ENCODE data around the gene POLG.
A peak's percentile ranks its signal among the peaks of the same experiment; 100 is the strongest.

Gene POLG

GRCh38 chr15:89358435-89358754, 23.8 kb upstream of the POLG start:
- no peaks in the 10 kb centered on the region for H3K79me2 ChIP-seq (ENCODE audit: insufficient read depth, low read length)
- H3K36me3 ChIP-seq (ENCODE audit: insufficient read depth, low read length) = no peaks in the 10 kb centered on the region
- TF ChIP-seq, protein P1, sequence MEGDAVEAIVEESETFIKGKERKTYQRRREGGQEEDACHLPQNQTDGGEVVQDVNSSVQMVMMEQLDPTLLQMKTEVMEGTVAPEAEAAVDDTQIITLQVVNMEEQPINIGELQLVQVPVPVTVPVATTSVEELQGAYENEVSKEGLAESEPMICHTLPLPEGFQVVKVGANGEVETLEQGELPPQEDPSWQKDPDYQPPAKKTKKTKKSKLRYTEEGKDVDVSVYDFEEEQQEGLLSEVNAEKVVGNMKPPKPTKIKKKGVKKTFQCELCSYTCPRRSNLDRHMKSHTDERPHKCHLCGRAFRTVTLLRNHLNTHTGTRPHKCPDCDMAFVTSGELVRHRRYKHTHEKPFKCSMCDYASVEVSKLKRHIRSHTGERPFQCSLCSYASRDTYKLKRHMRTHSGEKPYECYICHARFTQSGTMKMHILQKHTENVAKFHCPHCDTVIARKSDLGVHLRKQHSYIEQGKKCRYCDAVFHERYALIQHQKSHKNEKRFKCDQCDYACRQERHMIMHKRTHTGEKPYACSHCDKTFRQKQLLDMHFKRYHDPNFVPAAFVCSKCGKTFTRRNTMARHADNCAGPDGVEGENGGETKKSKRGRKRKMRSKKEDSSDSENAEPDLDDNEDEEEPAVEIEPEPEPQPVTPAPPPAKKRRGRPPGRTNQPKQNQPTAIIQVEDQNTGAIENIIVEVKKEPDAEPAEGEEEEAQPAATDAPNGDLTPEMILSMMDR (IDR thresholded peaks at IDR 0.05; ENCODE audit: borderline replicate concordance, extremely low read depth, low read length, poor library complexity, severe bottlenecking) = no peak
- TF ChIP-seq EZH2 (IDR thresholded peaks at IDR 0.05; ENCODE audit: borderline replicate concordance, low read depth, low read length, severe bottlenecking) = no peak
- H3K4me1 ChIP-seq (ENCODE audit: insufficient read depth, low read length) = peaks cover 11% of the 10 kb centered on the region
- H3K4me3 ChIP-seq (ENCODE audit: low read depth in 1 of 2, low read length in 2 of 2) = peak overlapping the region in 1 of 2 experiments; percentile 32; a peak in 2 of 4 replicates
- ATAC-seq (ENCODE audit: insufficient read depth, low read depth) (no peak; the same call in 2 of the 3 replicates), DNase-seq (peak; percentile 77)
- no peak overlapping the region for H3K27ac ChIP-seq (ENCODE audit: low read length)
- H3K4me2 ChIP-seq (ENCODE audit: insufficient read depth, low read length) = peak overlapping the region; percentile 64
- no peaks in the 10 kb centered on the region for H4K20me1 ChIP-seq (ENCODE audit: insufficient read depth, low read length)
- H3K9me3 ChIP-seq (ENCODE audit: insufficient read depth, low read length, severe bottlenecking) = no peaks in the 10 kb centered on the region
- peaks cover 9% of the 10 kb centered on the region for H3K27me3 ChIP-seq (ENCODE audit: insufficient read depth, low read length, poor library complexity)
- H2AFZ ChIP-seq (ENCODE audit: low read depth, low read length) = peak overlapping the region; percentile 28; the same call in 1 of the 2 replicates
- H3K9ac ChIP-seq (ENCODE audit: low read depth, low read length) = peak overlapping the region; percentile 5; the same call in 1 of the 2 replicates

DNA sequence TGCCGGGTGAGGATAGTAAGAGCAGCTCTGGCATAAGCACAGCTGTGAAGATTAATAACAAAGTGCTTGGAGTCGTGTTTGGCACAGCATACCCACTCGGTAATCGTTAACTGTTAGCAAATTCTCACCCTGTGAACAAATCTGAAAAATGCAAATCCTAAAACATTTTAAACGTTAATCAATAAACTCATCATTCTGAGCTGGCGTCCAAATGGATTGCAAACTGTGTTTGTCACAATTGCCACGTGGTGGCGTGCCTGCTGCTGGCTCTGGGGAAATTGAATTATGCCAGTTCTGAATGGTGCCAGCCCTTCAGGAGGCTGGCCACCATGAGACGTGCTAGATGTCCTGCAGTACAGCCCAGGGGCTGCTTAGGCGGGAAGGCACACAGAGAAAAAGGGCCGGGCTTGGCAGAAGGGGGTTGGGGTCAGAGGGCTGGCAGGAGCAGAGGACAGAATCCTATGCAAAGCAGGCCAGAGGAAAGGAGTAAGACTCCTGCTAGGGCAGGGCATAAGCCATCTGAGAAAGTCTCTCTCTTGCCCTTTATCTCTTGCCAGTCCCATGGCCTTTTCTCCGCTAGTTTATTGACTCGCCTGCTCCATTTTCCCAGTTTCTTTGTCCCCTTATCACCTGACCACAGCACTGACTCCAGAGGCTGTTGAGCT, 22.1 kb upstream of the POLG start:
- Histone ChIP-seq H2AFZ (ENCODE audit: low read depth, low read length) (no peak overlapping the region), H3K4me3 (ENCODE audit: low read depth in 1 of 2, low read length in 2 of 2) (no peak overlapping the region), H3K4me2 (ENCODE audit: insufficient read depth, low read length) (no peak overlapping the region), H3K79me2 (ENCODE audit: insufficient read depth, low read length) (no peaks in the 10 kb centered on the region), H3K9me3 (ENCODE audit: insufficient read depth, low read length, severe bottlenecking) (no peaks in the 10 kb centered on the region), H3K27me3 (ENCODE audit: insufficient read depth, low read length, poor library complexity) (peaks cover 9% of the 10 kb centered on the region), H4K20me1 (ENCODE audit: insufficient read depth, low read length) (no peaks in the 10 kb centered on the region), H3K4me1 (ENCODE audit: insufficient read depth, low read length) (peaks cover 11% of the 10 kb centered on the region), H3K9ac (ENCODE audit: low read depth, low read length) (no peak overlapping the region), H3K27ac (ENCODE audit: low read length) (no peak overlapping the region), H3K36me3 (ENCODE audit: insufficient read depth, low read length) (no peaks in the 10 kb centered on the region)
- ATAC-seq (ENCODE audit: insufficient read depth, low read depth) = no peak
- DNase-seq = no peak
- TF ChIP-seq, protein P1 (IDR thresholded peaks at IDR 0.05; ENCODE audit: borderline replicate concordance, extremely low read depth, low read length, poor library complexity, severe bottlenecking) = peak; percentile 6
- TF ChIP-seq EZH2 (IDR thresholded peaks at IDR 0.05; ENCODE audit: borderline replicate concordance, low read depth, low read length, severe bottlenecking) = no peak

GRCh38 chr15:89353991-89354390, 19.4 kb upstream of the POLG start:
- H3K36me3 ChIP-seq (ENCODE audit: insufficient read depth, low read length) = no peaks in the 10 kb centered on the region
- no peaks in the 10 kb centered on the region for H4K20me1 ChIP-seq (ENCODE audit: insufficient read depth, low read length)
- H3K4me3 ChIP-seq (ENCODE audit: low read depth in 1 of 2, low read length in 2 of 2) = no peak overlapping the region
- H3K27me3 ChIP-seq (ENCODE audit: insufficient read depth, low read length, poor library complexity) = peaks cover 9% of the 10 kb centered on the region
- H3K4me1 ChIP-seq (ENCODE audit: insufficient read depth, low read length) = peaks cover 25% of the 10 kb centered on the region
- no peak overlapping the region for H3K27ac ChIP-seq (ENCODE audit: low read length)
- TF ChIP-seq, protein P1 (IDR thresholded peaks at IDR 0.05; ENCODE audit: borderline replicate concordance, extremely low read depth, low read length, poor library complexity, severe bottlenecking) = no peak
- TF ChIP-seq EZH2 (IDR thresholded peaks at IDR 0.05; ENCODE audit: borderline replicate concordance, low read depth, low read length, severe bottlenecking) = no peak
- H3K9me3 ChIP-seq (ENCODE audit: insufficient read depth, low read length, severe bottlenecking) = no peaks in the 10 kb centered on the region
- no peak for ATAC-seq (ENCODE audit: insufficient read depth, low read depth)
- no peak overlapping the region for H3K9ac ChIP-seq (ENCODE audit: low read depth, low read length)
- no peak for DNase-seq
- no peak overlapping the region for H2AFZ ChIP-seq (ENCODE audit: low read depth, low read length)
- no peaks in the 10 kb centered on the region for H3K79me2 ChIP-seq (ENCODE audit: insufficient read depth, low read length)
- no peak overlapping the region for H3K4me2 ChIP-seq (ENCODE audit: insufficient read depth, low read length)
